Panc1 (cell line): ENCODE results near the gene DLG2. TPM values are rescaled to one million over a fixed set of nuclear protein-coding genes. Genes with fewer than 3 reads are reported as not detected.

Experiments
- ATAC-seq: fragments of 200-7000 bp; cut with Tn5 transposase; 2 replicates; pipeline ENCODE4 v1.9.1; 2020; ENCODE audit warnings: mild to moderate bottlenecking, moderate library complexity
- BruUV-seq: library from RNA; stranded (reverse); fragments of 400-500 nt; replicated peaks from 2 replicates; lab custom pipeline; 2021; lab: Mats Ljungman, UMichigan
- CTCF ChIA-PET: fragments of 300-600 bp; sonication (Branson Sonifier 250); formaldehyde crosslinking; loops from one replicate; lab custom pipeline; 2022; ENCODE audit warnings: antibody characterized with exemption; lab: Charles Lee
- POLR2A ChIA-PET: fragments of 300-600 bp; sonication (Branson Sonifier 250); formaldehyde crosslinking; loops from one replicate; lab custom pipeline; 2022; ENCODE audit warnings: antibody characterized with exemption; lab: Charles Lee
- DNase-seq: peaks from one replicate; pipeline ENCODE4 v3.0.0-alpha.2; 2010; ENCODE audit warnings: low read depth, low spot score
- H3K27ac ChIP-seq: 2 replicates; pipeline ENCODE4 v1.5.1; 2011; ENCODE audit warnings: mild to moderate bottlenecking, low read length, inconsistent platforms
- H3K27me3 ChIP-seq: fragments of 200-500 bp; sonication (Bioruptor generic); 2 replicates; pipeline ENCODE4 v1.6.0; 2014; ENCODE audit warnings: low read length, inconsistent platforms; ENCODE audit not compliant: control insufficient read depth, insufficient read depth
- H3K36me3 ChIP-seq: fragments of 200-500 bp; sonication (Bioruptor generic); 2 replicates; pipeline ENCODE4 v1.5.1; 2014; ENCODE audit warnings: inconsistent platforms, mild to moderate bottlenecking, low read length, moderate library complexity; ENCODE audit not compliant: control insufficient read depth, insufficient read depth
- H3K4me1 ChIP-seq: 2 replicates; pipeline ENCODE4 v1.5.1; 2011; ENCODE audit warnings: inconsistent platforms, mild to moderate bottlenecking, low read length, moderate library complexity; ENCODE audit not compliant: control insufficient read depth, insufficient read depth
- H3K4me3 ChIP-seq, 2 experiments: 2 replicates each; pipeline ENCODE4 v1.5.1; 2011 to 2012; ENCODE audit warnings: low read depth in 2 of 2, low read length in 2 of 2, mild to moderate bottlenecking in 2 of 2, inconsistent platforms in 1 of 2, moderate library complexity in 1 of 2
- H3K9me3 ChIP-seq: fragments of 200-500 bp; sonication (Bioruptor generic); 2 replicates; pipeline ENCODE4 v1.5.1; 2014; ENCODE audit warnings: low read depth, mild to moderate bottlenecking, inconsistent platforms, low read length, moderate library complexity; ENCODE audit not compliant: control insufficient read depth, insufficient read depth
- POLR2AphosphoS5 ChIP-seq: IDR thresholded peaks from 2 replicates; pipeline ENCODE4 v1.6.1; 2012; ENCODE audit warnings: mild to moderate bottlenecking, low read depth, low read length, moderate library complexity
- SIN3A ChIP-seq: IDR thresholded peaks from 2 replicates; pipeline ENCODE4 v1.6.1; 2012; ENCODE audit warnings: low read depth, mild to moderate bottlenecking, low read length, moderate library complexity, borderline replicate concordance; ENCODE audit not compliant: insufficient read depth
- TCF7L2 ChIP-seq: IDR thresholded peaks from 2 replicates; pipeline ENCODE4 v1.6.1; 2011; ENCODE audit warnings: mild to moderate bottlenecking, low read depth, low read length, inconsistent platforms
- in situ Hi-C: cut with HindIII; loops from 2 replicates; pipeline ENCODE4 v1.10.0; 2016; ENCODE audit warnings: low sequenced_read_pairs, low pct_unique_long_range_greater_than_20kb
- intact Hi-C: fragments of 100-400 bp; cut with micrococcal nuclease; formaldehyde crosslinking; loops from one replicate; pipeline ENCODE4 v1.10.0; 2022; ENCODE audit not compliant: unreplicated experiment
- total RNA-seq: library from RNA; stranded (reverse); gene quantifications from one replicate; pipeline ENCODE4 v1.2.1, GENCODE V29; 2021; ENCODE audit not compliant: unreplicated experiment
- TF ChIP-seq, protein P1 (sequence below): fragments of 450-650 bp; IDR thresholded peaks from 2 replicates; pipeline ENCODE4 v1.5.1; 2017; ENCODE audit warnings: mild to moderate bottlenecking
- TF ChIP-seq, protein P2 (sequence below), 2 experiments: IDR thresholded peaks; 2 replicates each; pipeline ENCODE4 v1.6.1; 2011 to 2012; ENCODE audit warnings: low read depth in 2 of 2, control low read depth in 1 of 2, low read length in 1 of 2, mild to moderate bottlenecking in 1 of 2, moderate library complexity in 1 of 2; ENCODE audit not compliant: insufficient read depth in 1 of 2

DLG2 gene
- total RNA-seq, 1 experiment from 2014 or later = 4.2 TPM

DNA sequence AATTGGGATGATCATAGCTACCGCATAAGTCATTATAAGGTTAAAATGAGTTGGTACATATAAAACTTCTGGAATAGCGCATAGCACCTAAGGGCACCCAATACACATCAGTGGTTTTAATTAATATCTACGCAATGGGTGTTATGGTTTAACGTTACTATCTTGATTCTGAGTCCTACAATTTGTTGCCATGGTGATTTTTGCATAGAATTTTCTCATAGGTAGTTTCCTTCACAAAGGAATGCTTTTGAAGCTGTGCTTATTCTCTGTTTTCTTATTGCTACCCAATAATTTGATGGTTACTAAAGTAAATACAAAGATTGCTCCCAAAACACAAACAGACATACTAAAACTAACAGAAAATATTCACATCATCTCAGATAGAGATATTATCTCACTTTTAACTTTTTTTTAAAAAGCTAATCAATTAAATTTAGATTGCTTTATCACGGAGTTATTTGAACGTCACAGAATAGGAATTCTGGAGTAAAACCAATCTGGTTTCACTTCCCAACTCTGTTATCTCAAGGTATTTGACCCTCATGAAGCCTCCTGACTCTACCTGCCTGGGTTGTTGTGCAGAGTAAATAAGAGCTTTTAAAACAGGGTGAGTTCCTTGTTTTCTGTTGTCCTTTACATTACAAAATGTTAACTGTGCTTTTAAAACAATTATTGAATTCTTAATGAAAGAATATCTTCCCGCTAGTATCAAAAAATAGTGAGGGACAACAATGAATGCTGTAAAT is 1705.5 kb downstream of the DLG2 start:
- Histone ChIP-seq H3K9me3 (no peaks in the 10 kb centered on the region), H3K4me1 (no peaks in the 10 kb centered on the region), H3K36me3 (no peaks in the 10 kb centered on the region), H3K4me3 (no peak overlapping the region), H3K27me3 (no peaks in the 10 kb centered on the region), H3K27ac (no peak overlapping the region)
- in situ Hi-C loops = no loop called here
- POLR2A ChIA-PET = no interaction called here
- ATAC-seq = no peak
- BruUV-seq = no TSS peak
- TF ChIP-seq TCF7L2 (no peak), SIN3A (no peak), POLR2AphosphoS5 (no peak)
- TF ChIP-seq, protein P1, sequence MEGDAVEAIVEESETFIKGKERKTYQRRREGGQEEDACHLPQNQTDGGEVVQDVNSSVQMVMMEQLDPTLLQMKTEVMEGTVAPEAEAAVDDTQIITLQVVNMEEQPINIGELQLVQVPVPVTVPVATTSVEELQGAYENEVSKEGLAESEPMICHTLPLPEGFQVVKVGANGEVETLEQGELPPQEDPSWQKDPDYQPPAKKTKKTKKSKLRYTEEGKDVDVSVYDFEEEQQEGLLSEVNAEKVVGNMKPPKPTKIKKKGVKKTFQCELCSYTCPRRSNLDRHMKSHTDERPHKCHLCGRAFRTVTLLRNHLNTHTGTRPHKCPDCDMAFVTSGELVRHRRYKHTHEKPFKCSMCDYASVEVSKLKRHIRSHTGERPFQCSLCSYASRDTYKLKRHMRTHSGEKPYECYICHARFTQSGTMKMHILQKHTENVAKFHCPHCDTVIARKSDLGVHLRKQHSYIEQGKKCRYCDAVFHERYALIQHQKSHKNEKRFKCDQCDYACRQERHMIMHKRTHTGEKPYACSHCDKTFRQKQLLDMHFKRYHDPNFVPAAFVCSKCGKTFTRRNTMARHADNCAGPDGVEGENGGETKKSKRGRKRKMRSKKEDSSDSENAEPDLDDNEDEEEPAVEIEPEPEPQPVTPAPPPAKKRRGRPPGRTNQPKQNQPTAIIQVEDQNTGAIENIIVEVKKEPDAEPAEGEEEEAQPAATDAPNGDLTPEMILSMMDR = no peak
- TF ChIP-seq, protein P2, sequence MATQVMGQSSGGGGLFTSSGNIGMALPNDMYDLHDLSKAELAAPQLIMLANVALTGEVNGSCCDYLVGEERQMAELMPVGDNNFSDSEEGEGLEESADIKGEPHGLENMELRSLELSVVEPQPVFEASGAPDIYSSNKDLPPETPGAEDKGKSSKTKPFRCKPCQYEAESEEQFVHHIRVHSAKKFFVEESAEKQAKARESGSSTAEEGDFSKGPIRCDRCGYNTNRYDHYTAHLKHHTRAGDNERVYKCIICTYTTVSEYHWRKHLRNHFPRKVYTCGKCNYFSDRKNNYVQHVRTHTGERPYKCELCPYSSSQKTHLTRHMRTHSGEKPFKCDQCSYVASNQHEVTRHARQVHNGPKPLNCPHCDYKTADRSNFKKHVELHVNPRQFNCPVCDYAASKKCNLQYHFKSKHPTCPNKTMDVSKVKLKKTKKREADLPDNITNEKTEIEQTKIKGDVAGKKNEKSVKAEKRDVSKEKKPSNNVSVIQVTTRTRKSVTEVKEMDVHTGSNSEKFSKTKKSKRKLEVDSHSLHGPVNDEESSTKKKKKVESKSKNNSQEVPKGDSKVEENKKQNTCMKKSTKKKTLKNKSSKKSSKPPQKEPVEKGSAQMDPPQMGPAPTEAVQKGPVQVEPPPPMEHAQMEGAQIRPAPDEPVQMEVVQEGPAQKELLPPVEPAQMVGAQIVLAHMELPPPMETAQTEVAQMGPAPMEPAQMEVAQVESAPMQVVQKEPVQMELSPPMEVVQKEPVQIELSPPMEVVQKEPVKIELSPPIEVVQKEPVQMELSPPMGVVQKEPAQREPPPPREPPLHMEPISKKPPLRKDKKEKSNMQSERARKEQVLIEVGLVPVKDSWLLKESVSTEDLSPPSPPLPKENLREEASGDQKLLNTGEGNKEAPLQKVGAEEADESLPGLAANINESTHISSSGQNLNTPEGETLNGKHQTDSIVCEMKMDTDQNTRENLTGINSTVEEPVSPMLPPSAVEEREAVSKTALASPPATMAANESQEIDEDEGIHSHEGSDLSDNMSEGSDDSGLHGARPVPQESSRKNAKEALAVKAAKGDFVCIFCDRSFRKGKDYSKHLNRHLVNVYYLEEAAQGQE (IDR thresholded peaks at IDR 0.05; ENCODE audit: insufficient read depth in 1 of 2, low read depth in 2 of 2, low read length in 1 of 2) = no peak
- no peak for DNase-seq
- CTCF ChIA-PET = no interaction called here
- intact Hi-C loops = no loop called here

- H3K4me3 ChIP-seq = no peak overlapping the region
- intact Hi-C loops = no loop called here
- H3K9me3 ChIP-seq = no peaks in the 10 kb centered on the region
- no peaks in the 10 kb centered on the region for H3K4me1 ChIP-seq
- BruUV-seq = no TSS peak
- ChIA-PET POLR2A (no interaction called here), CTCF (no interaction called here)
- no peak overlapping the region for H3K27ac ChIP-seq
- DNase-seq (no peak), ATAC-seq (no peak)
- TF ChIP-seq, protein P2 (IDR thresholded peaks at IDR 0.05; ENCODE audit: insufficient read depth in 1 of 2, low read depth in 2 of 2, low read length in 1 of 2) = no peak
- TF ChIP-seq SIN3A = no peak
- TF ChIP-seq, protein P1 = no peak
- TF ChIP-seq POLR2AphosphoS5 = no peak
- TF ChIP-seq TCF7L2 = no peak
- H3K27me3 ChIP-seq = no peaks in the 10 kb centered on the region
- in situ Hi-C loops = no loop called here
- H3K36me3 ChIP-seq = no peaks in the 10 kb centered on the region
Measured at GRCh38 chr11:83918476-83918875, 1708.7 kb downstream of the DLG2 start.
